Activated B cell treated with CpG ODN at 0.5 μM for 24 hours (primary cell): ENCODE data around the gene CHST9. TPM values are rescaled to one million over a fixed set of nuclear protein-coding genes. Genes with fewer than 3 reads are reported as not detected.

Experiments
- ATAC-seq: fragments of 200-7000 bp; cut with Tn5 transposase; one replicate; pipeline ENCODE4 v1.10.0; 2021; ENCODE audit warnings: low read depth, mild to moderate bottlenecking, moderate library complexity
- CTCF ChIA-PET: fragments of 350-600 bp; sonication (Branson Sonifier 250); formaldehyde crosslinking; loops from one replicate; lab custom pipeline; 2021; ENCODE audit warnings: antibody characterized with exemption; lab: Charles Lee
- POLR2A ChIA-PET: fragments of 350-600 bp; sonication (Branson Sonifier 250); formaldehyde crosslinking; loops from one replicate; lab custom pipeline; 2021; ENCODE audit warnings: antibody characterized with exemption; lab: Charles Lee
- DNase-seq: peaks from one replicate; pipeline ENCODE4 v3.0.0; 2022
- H3K27ac Mint-ChIP-seq: one replicate; pipeline ENCODE4 v1.8.0; 2020; ENCODE audit warnings: mixed read lengths
- H3K27me3 Mint-ChIP-seq: one replicate; pipeline ENCODE4 v1.8.0; 2021; ENCODE audit warnings: mixed read lengths
- H3K36me3 Mint-ChIP-seq: one replicate; pipeline ENCODE4 v1.8.0; 2021; ENCODE audit warnings: low read depth, mixed read lengths
- H3K4me1 Mint-ChIP-seq: one replicate; pipeline ENCODE4 v1.8.0; 2021; ENCODE audit warnings: mixed read lengths
- H3K4me3 Mint-ChIP-seq: one replicate; pipeline ENCODE4 v1.8.0; 2020; ENCODE audit warnings: mild to moderate bottlenecking, mixed read lengths
- H3K9me3 Mint-ChIP-seq: one replicate; pipeline ENCODE4 v1.8.0; 2020; ENCODE audit warnings: mixed read lengths
- CTCF ChIP-seq: fragments of 200-600 bp; IDR thresholded peaks from one replicate; pipeline ENCODE4 v1.8.0; 2022; ENCODE audit warnings: antibody characterized with exemption, mild to moderate bottlenecking
- intact Hi-C: fragments of 100-400 bp; cut with micrococcal nuclease; formaldehyde crosslinking; loops from one replicate; pipeline ENCODE4 v1.15.1; 2024
- total RNA-seq: library from RNA; stranded (reverse); gene quantifications from 2 replicates; pipeline ENCODE4 v1.2.3, GENCODE V29; 2022

CHST9 gene
- total RNA-seq, 1 donor from 2014 or later, result not detected

- CTCF ChIA-PET, result no interaction called here
- Mint-ChIP-seq H3K4me1 (no peaks in the 10 kb centered on the region), H3K27ac (no peak overlapping the region)
These were observed 258.9 kb downstream of the CHST9 start for GRCh38 chr18:26926066-26926675.

GRCh38 chr18:26925313-26925712 lies 259.8 kb downstream of the CHST9 start:
- Mint-ChIP-seq H3K4me1 (no peaks in the 10 kb centered on the region), H3K9me3 (no peaks in the 10 kb centered on the region), H3K27ac (no peak overlapping the region), H3K27me3 (no peaks in the 10 kb centered on the region), H3K4me3 (no peak overlapping the region), H3K36me3 (no peaks in the 10 kb centered on the region)
- CTCF ChIA-PET, result no interaction called here
- no peak for TF ChIP-seq CTCF
- POLR2A ChIA-PET, result no interaction called here
- no peak for ATAC-seq
- DNase-seq, result no peak
- intact Hi-C loops, result loop anchor here (10.0 kb wide), 1 partner anchor 59 kb away; no protein-coding TSS in a partner anchor

More at GRCh38 chr18:26926066-26926675, 258.9 kb downstream of the CHST9 start:
- no peak for TF ChIP-seq CTCF
- Mint-ChIP-seq H3K9me3 (no peaks in the 10 kb centered on the region), H3K36me3 (no peaks in the 10 kb centered on the region), H3K4me3 (no peak overlapping the region), H3K27me3 (no peaks in the 10 kb centered on the region)
- no peak for DNase-seq
- intact Hi-C loops, result loop anchor here (10.0 kb wide), 1 partner anchor 59 kb away; no protein-coding TSS in a partner anchor
- no peak for ATAC-seq
- POLR2A ChIA-PET, result no interaction called here

GRCh38 chr18:26922313-26922712 lies 262.8 kb downstream of the CHST9 start:
- Mint-ChIP-seq H3K27ac (no peak overlapping the region), H3K9me3 (no peaks in the 10 kb centered on the region), H3K4me1 (no peaks in the 10 kb centered on the region), H3K36me3 (no peaks in the 10 kb centered on the region), H3K27me3 (no peaks in the 10 kb centered on the region), H3K4me3 (no peak overlapping the region)
- ATAC-seq (no peak), DNase-seq (no peak)
- TF ChIP-seq CTCF, result no peak
- POLR2A ChIA-PET, result no interaction called here
- intact Hi-C loops, result loop anchor here (10.0 kb wide), 1 partner anchor 62 kb away; no protein-coding TSS in a partner anchor
- CTCF ChIA-PET, result no interaction called here

GRCh38 chr18:26920644-26921043 lies 264.5 kb downstream of the CHST9 start:
- no peak overlapping the region for H3K4me3 Mint-ChIP-seq
- TF ChIP-seq CTCF, result no peak
- no peak for ATAC-seq
- no peak for DNase-seq
- H3K27me3 Mint-ChIP-seq, result no peaks in the 10 kb centered on the region
- intact Hi-C loops, result loop anchor here (10.0 kb wide), 1 partner anchor 64 kb away; no protein-coding TSS in a partner anchor
- no peaks in the 10 kb centered on the region for H3K4me1 Mint-ChIP-seq
- POLR2A ChIA-PET, result no interaction called here
- no peaks in the 10 kb centered on the region for H3K9me3 Mint-ChIP-seq
- H3K27ac Mint-ChIP-seq, result no peak overlapping the region
- H3K36me3 Mint-ChIP-seq, result no peaks in the 10 kb centered on the region
- CTCF ChIA-PET, result no interaction called here

- Mint-ChIP-seq H3K27me3 (no peaks in the 10 kb centered on the region), H3K9me3 (no peaks in the 10 kb centered on the region), H3K4me1 (no peaks in the 10 kb centered on the region), H3K27ac (no peak overlapping the region), H3K36me3 (no peaks in the 10 kb centered on the region), H3K4me3 (no peak overlapping the region)
- no peak for ATAC-seq
- intact Hi-C loops, result loop anchor here (10.0 kb wide), 1 partner anchor 65 kb away; no protein-coding TSS in a partner anchor
- DNase-seq, result no peak
- POLR2A ChIA-PET, result no interaction called here
- TF ChIP-seq CTCF, result no peak
- CTCF ChIA-PET, result no interaction called here
These were observed 265.5 kb downstream of the CHST9 start for GRCh38 chr18:26919627-26920026.
